ENCODE data around the gene KANK4.

- TF ChIP-seq CTCF (IDR thresholded peaks at IDR 0.05), result no peak
- no peak for TF ChIP-seq EZH2 (IDR thresholded peaks at IDR 0.05; ENCODE audit: borderline replicate concordance, insufficient read depth, low read depth, low read length, poor library complexity, severe bottlenecking)
These were observed 14.2 kb upstream of the KANK4 start for GRCh38 chr1:62333441-62333840.

Data from B cell (primary cell).